ENCODE data around the gene SEZ6. TPM values are rescaled to one million over a fixed set of nuclear protein-coding genes. Genes with fewer than 3 reads are reported as not detected.

The SEZ6 gene
- total and polyA plus RNA-seq, 11 donors, result 0.25 TPM; not detected in 10

DNA sequence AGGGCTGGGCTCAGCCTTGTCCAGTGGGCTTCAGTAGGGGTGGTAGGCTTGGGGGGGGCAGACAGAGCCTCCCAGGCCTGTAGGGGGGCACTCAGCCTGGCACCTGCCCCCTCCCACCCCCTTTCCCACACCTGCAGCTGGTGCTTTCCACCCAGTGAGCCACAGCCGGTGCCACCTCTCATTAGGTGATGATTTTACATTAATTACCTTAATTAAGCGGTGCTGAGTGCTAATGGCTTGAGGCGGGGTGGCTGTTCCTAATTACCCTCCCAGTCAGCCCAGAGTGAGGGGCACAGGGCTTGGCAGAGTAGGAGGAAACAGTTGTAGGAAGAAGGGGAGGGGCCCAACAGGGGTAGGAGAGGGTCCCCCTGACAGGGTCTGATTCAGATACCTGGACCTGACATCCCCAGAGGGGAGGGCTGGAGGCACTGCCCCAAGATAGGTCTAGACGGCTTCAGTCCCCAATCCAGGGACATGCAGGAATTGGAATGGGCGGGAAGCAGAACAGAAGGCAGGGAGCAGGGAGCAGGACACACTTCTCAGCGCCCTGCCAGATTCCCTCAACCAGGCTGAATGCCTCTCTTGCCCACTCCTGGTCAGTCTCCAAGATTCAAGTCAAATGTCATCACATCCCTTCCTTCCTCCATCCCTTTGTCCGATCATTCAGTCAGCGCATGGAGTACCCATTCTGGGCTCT lies 28.0 kb downstream of the SEZ6 start:
- intact Hi-C loops (cut with DNase I), result loop anchor here in 1 of 10 donors (10.0 kb wide), 1 partner anchor 307 kb away; no protein-coding TSS in a partner anchor
- TF ChIP-seq, protein P1, sequence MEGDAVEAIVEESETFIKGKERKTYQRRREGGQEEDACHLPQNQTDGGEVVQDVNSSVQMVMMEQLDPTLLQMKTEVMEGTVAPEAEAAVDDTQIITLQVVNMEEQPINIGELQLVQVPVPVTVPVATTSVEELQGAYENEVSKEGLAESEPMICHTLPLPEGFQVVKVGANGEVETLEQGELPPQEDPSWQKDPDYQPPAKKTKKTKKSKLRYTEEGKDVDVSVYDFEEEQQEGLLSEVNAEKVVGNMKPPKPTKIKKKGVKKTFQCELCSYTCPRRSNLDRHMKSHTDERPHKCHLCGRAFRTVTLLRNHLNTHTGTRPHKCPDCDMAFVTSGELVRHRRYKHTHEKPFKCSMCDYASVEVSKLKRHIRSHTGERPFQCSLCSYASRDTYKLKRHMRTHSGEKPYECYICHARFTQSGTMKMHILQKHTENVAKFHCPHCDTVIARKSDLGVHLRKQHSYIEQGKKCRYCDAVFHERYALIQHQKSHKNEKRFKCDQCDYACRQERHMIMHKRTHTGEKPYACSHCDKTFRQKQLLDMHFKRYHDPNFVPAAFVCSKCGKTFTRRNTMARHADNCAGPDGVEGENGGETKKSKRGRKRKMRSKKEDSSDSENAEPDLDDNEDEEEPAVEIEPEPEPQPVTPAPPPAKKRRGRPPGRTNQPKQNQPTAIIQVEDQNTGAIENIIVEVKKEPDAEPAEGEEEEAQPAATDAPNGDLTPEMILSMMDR (IDR thresholded peaks at IDR 0.05), result no peak
- TF ChIP-seq POLR2A (IDR thresholded peaks at IDR 0.05), result no peak
- Histone ChIP-seq H3K27me3 (no peaks in the 10 kb centered on the region), H3K4me1 (peaks cover 2 to 36% (median 25%) of the 10 kb centered on the region in 12 donors), H3K27ac (no peak overlapping the region), H3K4me3 (no peak overlapping the region), H3K9me3 (no peaks in the 10 kb centered on the region), H3K36me3 (no peaks in the 10 kb centered on the region)
- WGBS, 4 donors, result 81 to 87% (median 83%) methylated on average over 8 of the region's 8 CpGs
- no peak for ATAC-seq
- DNase-seq, result no peak

DNA sequence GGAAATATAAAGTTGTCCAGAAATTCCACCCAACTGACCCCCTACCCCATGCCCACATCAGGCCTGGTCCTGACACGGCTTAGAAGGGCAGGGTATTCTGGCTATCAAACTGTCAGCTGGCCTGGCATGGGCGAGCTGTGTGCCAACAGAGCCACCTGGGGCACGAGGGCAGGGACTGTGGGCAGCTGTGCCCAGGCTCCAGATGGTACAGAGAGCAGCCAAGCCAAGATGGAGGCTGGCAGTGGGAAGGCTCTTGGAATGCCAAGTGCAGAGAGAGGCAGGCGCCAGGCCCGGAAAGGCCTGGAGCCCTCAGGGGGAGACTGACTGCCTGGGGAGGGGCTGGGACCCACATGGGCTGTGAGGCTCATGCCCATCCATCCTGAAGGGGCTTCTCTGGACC lies 30.2 kb downstream of the SEZ6 start:
- Histone ChIP-seq H3K36me3 (no peaks in the 10 kb centered on the region), H3K4me3 (no peak overlapping the region), H3K9me3 (no peaks in the 10 kb centered on the region), H3K27me3 (no peaks in the 10 kb centered on the region), H3K4me1 (peaks cover 2 to 44% (median 24%) of the 10 kb centered on the region in 12 donors), H3K27ac (peak overlapping the region in 1 of 12 donors; percentile 78)
- ATAC-seq, result no peak
- intact Hi-C loops (cut with DNase I), result loop anchor here in 1 of 10 donors (10.0 kb wide), 1 partner anchor 309 kb away; no protein-coding TSS in a partner anchor
- WGBS, 4 donors, result 61 to 70% (median 67%) methylated on average over 5 of the region's 5 CpGs
- TF ChIP-seq, protein P1 (IDR thresholded peaks at IDR 0.05), result no peak
- no peak for TF ChIP-seq POLR2A (IDR thresholded peaks at IDR 0.05)
- peak in 1 of 5 donors; percentile 59 for DNase-seq

DNA sequence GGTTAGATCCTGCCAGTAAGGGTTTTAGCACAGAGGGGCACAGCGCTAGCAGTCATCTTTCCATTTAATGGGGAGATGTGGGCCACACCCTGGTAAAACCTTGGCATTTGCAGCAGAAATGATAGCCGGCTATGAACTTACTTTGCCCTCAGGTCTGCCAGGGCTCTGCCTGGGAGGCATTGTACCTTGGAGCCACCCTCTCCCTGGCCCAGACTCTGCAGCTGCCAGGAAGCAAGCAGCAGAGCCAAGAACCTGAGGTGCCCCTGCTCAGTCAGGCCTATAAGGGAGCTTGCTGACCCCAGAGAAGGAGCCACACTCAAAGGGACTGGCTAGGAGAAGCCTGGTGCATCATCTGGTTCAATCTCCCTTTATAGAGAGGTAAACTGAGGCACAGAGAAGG lies 30.8 kb downstream of the SEZ6 start:
- Histone ChIP-seq H3K4me3 (no peak overlapping the region), H3K27me3 (no peaks in the 10 kb centered on the region), H3K27ac (peak overlapping the region in 5 of 12 donors; percentile 46 to 83 (median 78)), H3K36me3 (no peaks in the 10 kb centered on the region), H3K9me3 (no peaks in the 10 kb centered on the region), H3K4me1 (peaks cover 2 to 48% (median 24%) of the 10 kb centered on the region in 12 donors)
- intact Hi-C loops (cut with DNase I), result loop anchor here in 1 of 10 donors (10.0 kb wide), 1 partner anchor 310 kb away; no protein-coding TSS in a partner anchor
- WGBS, 4 donors, result 60 to 82% (median 78%) methylated on average over 1 to 2 of the region's 2 CpGs
- TF ChIP-seq, protein P1 (IDR thresholded peaks at IDR 0.05), result no peak
- ATAC-seq, result peak in 1 of 4 donors; percentile 10
- DNase-seq, result peak in 1 of 5 donors; percentile 48

DNA sequence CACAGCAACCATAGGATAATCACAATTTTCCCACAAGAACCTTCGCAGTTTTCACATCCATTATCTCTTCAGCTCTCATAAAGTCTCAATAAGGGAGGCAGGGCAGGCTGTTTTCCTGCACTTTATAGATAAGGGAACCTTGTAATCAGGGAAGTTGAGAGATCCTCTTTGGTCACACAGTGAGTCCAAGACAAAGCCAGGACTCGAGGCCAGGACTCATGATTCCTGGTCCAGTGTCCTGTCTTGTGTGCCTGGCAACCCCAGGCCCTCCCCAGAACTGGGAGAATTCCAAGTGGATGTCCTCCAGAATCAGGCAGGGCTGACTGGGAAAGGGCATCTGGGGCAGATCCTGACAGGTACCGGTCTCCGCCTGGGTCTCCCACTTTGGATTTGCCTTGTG lies 31.4 kb downstream of the SEZ6 start:
- 39 to 61% (median 51%) methylated on average over 2 to 4 of the region's 4 CpGs for WGBS, 4 donors
- Histone ChIP-seq H3K27me3 (no peaks in the 10 kb centered on the region), H3K36me3 (no peaks in the 10 kb centered on the region), H3K9me3 (no peaks in the 10 kb centered on the region), H3K27ac (peak overlapping the region in 9 of 12 donors; percentile 8 to 86 (median 77)), H3K4me1 (peaks cover 2 to 50% (median 24%) of the 10 kb centered on the region in 12 donors), H3K4me3 (no peak overlapping the region)
- TF ChIP-seq, protein P1 (IDR thresholded peaks at IDR 0.05), result no peak
- TF ChIP-seq POLR2A (IDR thresholded peaks at IDR 0.05), result no peak
- peak; percentile 38 to 59 (median 48) for ATAC-seq
- peak in 3 of 5 donors; percentile 24 to 71 (median 63) for DNase-seq
- intact Hi-C loops (cut with DNase I), result loop anchor here in 2 of 10 donors (5.0 to 10.0 kb wide), 2 partner anchors 93 to 310 kb away; no protein-coding TSS in a partner anchor

All from heart left ventricle (tissue), 16 donors.